GM18861 (cell line): ENCODE results near the gene ARHGEF7.

Source experiments
- ATAC-seq: cut with Tn5 transposase; IDR thresholded peaks from one replicate; pipeline ENCODE4 v1.9.1; 2021; ENCODE audit not compliant: unreplicated experiment

The ARHGEF7 gene

DNA sequence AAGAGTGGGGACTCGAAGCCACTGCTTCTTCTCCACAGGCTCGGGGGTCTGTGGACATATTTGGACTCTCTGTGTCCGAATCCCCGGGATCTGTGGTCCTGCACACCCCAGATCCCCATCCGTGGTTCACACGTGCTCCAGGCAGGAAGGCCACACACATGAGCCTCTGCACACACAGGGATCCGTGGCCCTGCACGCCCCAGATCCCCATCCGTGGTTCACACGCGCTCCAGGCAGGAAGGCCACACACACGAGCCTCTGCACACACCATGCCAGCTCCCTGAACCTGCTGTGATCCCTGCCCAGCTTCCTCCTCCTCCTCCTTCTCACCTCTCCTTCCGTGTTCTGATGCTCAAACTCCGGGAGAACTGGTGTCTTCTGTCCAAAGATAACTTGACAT lies 208.4 kb downstream of the ARHGEF7 start:
- no peak for ATAC-seq

DNA sequence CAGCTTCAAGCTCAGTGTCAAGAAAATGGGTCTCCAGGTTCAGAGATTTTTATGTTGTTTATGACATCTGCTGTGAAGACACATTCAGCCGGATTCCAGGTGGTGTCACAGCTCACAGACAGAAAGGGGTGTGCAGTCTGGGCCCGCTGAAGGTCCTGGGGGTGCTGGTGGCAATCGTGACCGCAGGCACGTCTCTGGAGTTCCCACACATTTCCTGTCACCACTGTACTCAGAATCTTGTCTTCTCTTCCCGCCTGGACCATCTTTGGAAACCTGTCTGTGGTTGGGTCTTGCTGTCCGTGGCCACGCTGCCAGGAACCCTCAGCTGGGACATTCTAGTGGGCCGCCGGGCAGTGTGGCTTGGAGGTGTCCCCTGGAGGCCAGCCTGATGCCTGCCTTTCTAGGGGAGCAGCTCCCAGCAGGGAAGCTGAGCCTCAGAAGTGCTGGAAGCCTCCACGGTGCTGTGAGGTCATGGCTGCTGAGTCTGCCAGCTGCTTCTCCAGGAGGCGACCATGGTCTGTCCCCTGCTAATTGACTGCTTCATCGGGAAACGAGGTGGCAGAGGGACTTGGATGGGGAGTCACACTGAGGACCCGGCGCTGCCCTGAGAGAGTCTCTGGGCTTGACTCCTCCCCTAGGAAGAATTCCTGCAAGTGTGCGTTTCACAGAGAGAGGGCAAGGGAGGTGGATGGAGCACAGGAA lies 209.0 kb downstream of the ARHGEF7 start:
- ATAC-seq, result no peak

GRCh38 chr13:111324736-111325135 lies 209.6 kb downstream of the ARHGEF7 start:
- no peak for ATAC-seq

DNA sequence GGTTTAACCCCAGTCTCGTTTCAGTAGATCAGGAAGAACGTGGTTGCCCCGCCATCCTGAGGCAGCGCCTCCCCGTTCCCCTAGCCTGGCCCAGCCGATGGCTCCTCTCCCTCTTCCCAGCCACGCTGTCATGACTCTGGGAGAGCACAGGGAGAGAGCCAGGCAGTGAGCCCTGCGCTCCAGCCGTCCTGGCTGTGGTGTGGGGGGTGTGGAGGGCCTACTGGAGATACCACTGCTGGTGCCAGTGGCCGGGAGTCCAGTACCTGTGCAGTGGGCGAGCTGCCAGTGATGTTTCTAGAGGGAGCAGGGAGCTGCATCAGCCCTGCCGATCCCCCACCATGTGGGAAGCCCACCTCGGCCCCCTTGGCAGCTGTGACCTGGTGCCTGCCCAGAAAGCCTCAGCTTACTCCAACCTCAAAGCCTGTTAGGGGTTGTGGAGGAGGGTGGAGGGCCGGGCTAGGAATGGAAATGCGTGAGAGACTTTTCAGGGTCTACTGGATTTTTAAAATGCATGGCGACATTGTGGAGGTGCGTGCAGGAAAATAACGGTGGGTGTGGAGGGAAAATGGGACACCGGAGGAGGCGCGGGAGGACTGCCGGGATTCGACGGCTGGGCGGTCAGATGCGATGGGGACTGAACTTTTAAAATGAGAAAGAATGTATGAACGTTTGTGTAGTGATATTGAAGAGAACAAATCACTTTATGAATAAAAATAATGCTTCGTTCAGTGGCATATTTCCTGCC lies 210.2 kb downstream of the ARHGEF7 start:
- ATAC-seq, result no peak

DNA sequence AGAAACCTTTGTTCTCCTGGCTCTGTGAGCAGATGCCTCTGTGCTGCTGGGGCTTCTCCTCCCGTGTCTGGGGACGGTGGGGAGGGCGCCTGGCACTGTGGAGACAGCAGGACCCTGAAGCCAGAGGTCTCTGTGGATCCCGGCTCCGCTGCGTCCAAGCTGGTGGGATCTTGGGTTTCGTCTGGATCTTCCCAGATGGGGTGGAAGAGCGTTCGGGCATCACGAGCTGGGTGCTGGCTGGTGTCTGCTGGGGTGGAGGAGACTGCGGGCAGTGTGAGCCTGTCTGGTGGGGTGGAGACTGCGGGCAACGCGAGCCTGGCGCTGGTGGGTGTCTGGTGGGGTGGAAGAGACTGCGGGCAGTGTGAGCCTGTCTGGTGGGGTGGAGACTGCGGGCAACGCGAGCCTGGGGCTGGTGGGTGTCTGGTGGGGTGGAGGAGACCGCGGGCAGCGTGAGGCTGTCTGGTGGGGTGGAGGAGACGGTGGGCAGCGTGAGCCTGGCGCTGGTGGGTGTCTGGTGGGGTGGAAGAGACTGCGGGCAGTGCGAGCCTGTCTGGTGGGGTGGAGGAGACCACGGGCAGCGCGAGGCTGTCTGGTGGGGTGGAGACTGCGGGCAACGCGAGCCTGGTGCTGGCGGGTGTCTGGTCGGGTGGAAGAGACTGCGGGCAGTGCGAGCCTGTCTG lies 211.0 kb downstream of the ARHGEF7 start:
- no peak for ATAC-seq

- ATAC-seq, result no peak
Observed at GRCh38 chr13:111326621-111326965, 211.5 kb downstream of the ARHGEF7 start.

DNA sequence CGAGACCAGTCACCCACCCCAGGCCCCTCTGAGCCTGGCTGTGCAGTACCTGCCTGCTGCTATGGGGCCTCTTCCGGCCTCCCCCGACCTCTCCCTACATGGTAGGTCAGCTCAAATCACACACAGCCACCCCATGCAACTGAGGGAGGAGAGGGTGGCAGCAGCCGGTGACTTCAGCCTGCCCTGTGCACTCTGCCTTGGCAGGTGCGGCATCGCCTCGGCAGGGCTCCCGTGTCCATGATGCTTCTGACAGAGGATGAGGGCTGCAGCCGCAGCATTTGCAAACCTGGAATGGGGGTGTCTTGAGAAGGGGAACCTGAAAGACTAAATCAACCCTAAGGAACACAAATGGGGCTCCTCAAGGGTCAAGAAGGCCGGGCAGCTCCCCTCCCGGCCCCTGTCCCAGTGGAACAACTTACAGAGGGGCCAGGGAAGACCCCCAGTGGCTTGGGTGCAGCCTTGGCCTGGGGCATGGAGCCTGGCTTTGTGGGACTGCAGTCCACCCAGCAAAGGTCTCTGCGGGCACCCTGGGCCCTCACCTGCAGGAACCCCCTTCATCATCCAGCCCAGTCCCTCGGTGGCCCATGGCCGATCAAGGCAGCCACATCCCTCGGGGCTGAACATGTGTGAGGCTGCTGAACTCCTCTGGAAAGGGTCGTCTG lies 212.0 kb downstream of the ARHGEF7 start:
- no peak for ATAC-seq

- ATAC-seq, result no peak
Observed at GRCh38 chr13:111327730-111328573, 212.8 kb downstream of the ARHGEF7 start.

DNA sequence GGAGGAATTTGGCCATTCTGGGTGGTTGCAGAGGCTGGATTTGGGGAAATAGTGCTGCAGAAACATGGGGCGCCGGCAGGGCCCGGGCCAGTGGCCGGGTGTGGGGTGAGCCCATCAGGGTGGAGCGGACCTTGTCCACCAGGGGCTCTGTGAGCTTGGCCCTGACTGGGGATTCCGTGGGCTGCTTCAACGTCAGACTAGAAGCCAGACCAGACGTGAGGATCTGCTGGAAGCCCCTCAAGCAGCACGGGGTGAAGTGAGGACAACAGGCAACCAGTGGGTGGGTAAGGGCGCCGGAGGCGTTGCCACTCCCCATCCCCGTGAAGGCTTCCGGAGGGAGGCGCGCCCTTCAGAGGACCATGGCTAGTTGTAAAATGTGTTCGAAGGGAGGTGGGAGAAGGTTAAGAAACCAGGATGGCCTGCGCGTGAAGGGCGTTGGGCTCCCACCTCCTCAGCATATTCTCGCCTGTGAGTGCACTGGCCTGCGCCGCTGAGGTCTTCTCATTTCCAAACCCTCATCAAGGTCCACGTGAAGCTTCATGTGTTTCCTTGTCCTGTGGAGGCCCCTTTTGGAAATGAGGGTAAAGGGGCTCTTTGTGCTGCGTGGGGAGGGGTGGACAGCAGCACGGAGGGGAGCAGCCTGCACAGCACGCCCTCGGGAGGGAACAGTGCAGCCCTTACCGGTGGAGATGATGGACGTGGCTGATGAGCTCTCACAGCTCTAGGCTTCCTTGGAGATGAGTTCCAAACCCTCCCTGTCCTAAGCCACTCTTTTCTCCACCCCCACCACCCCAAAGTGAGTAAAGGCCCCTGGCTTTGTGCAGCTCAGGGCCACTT lies 213.7 kb downstream of the ARHGEF7 start:
- no peak for ATAC-seq

- ATAC-seq, result no peak
Observed at GRCh38 chr13:111329641-111330040, 214.5 kb downstream of the ARHGEF7 start.

GRCh38 chr13:111330066-111330610 lies 215.0 kb downstream of the ARHGEF7 start:
- no peak for ATAC-seq

GRCh38 chr13:111335298-111335697 lies 220.2 kb downstream of the ARHGEF7 start:
- ATAC-seq, result no peak

DNA sequence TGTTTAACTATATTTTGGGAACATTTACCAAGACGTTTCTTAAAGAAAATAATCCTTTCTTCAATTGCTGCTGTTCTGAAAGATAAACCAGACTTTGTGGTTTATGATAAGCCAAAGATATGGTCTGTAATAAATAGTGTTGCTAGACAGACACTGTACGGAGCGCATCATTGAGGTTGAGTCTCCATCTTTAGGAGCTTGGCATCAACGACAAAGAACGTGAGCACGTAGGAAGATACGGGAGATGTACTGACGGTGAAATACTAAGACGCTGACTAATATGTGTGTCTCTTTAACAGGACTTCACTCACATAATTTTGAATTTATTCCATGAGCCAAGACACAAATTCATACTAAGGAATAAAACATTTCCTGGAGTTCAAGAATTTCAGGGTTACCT lies 221.6 kb downstream of the ARHGEF7 start:
- ATAC-seq, result no peak

DNA sequence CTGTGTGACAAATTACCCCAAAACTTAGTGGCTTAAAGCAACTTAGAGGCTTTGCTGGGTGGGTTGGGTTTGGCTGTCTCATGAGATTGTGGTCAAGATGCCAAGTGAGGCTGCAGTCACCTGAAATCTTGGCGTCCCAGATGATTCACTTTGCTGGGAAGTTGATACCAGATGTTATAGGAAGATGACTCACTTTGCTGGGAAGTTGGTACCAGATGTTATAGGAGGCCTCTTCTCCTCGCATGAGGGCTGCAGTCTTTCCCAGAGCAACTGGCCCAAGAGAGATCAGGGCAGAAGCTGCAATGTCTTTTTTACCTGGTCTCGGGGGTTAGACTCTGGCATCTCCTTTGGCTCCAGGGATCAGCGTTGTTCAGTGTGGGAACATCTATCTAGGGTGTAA lies 222.1 kb downstream of the ARHGEF7 start:
- no peak for ATAC-seq

GRCh38 chr13:111337741-111338140 lies 222.6 kb downstream of the ARHGEF7 start:
- ATAC-seq, result no peak

DNA sequence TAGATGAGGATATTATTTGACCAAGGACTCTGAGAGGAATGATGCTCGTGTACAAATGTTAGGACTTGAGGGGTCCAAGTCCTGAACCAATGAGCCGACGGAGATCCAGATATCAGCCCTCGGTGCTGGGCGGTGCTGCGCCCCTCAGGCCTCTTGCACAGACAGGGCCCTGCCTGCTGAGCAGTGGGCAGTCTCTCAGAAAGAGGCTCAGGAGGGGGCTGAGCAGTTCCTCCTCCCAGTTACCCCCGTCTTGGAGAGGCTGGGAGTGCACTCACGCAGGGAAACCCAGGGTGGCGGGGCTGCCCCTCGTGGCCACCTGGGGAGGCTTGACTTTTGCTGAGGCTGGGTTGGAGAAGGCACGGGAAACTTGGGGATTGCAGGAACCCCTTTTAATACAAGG lies 223.7 kb downstream of the ARHGEF7 start:
- ATAC-seq, result no peak

- ATAC-seq, result no peak
Observed at GRCh38 chr13:111339366-111340143, 224.4 kb downstream of the ARHGEF7 start.

- ATAC-seq, result no peak
Observed at GRCh38 chr13:111341886-111342285, 226.8 kb downstream of the ARHGEF7 start.

DNA sequence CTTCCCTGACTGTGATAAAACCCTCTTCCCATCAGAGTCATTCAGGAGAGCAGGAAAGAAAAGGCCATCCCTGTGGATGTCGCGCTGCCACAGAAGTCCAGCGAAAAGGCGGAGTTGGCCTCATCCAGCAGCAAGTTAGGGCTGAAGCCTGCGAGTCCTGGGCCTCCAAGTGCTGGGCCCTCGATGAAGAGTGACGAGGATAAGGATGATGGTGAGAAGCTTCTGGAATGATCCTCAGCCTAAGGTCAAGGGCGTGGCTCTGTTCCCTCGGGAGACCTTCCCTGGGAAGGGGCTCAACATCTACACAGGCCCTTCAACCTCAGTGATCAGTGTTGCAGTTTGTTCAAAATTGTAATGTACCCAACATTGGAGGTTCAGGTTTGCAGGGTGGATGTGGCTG lies 227.6 kb downstream of the ARHGEF7 start:
- no peak for ATAC-seq
